ENCODE measurements around the gene DMGDH.

DMGDH gene

DNA sequence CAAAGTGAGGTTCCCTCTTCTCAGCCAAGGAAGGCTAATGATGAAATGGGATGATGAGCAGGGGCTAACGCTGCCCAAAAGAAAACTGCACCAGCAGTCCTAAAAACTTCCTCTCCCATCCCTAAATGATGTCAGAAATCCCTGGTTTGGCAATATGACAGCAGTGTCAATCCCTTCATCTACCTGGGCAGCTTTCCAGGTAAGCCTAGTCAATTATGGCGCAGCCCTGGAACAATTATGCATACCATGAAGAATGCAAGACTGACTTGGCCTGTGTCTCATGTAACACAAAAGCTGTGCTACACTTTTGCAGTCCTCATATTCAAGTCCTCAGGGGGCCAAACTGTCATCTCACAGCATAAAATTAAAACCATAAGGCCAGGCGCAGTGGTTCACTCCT is 7.0 kb downstream of the DMGDH start:
- no peak for DNase-seq (ENCODE audit: low read depth)

- no peak for DNase-seq (ENCODE audit: low read depth)
Observed at GRCh38 chr5:79059674-79060073, 9.8 kb downstream of the DMGDH start.

DNA sequence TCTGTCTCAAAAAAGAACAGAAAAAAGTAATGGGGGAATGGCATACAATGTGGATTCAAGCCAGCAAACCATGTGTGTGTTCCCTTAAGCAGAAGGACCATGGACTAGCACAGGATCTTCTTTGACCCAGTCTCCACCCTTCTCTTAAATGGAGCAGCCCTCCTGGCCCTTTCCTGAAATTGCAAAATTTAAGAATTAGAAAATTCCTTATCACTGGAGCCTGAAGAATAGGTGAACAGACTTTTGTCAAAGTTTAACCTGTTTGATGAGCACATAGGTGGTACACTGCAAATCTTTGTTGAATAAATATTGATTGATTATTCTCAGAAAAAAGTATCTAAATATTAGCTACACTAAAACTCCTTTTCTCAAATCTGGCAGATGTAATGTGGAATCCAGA is 12.6 kb downstream of the DMGDH start:
- no peak for DNase-seq (ENCODE audit: low read depth)

DNA sequence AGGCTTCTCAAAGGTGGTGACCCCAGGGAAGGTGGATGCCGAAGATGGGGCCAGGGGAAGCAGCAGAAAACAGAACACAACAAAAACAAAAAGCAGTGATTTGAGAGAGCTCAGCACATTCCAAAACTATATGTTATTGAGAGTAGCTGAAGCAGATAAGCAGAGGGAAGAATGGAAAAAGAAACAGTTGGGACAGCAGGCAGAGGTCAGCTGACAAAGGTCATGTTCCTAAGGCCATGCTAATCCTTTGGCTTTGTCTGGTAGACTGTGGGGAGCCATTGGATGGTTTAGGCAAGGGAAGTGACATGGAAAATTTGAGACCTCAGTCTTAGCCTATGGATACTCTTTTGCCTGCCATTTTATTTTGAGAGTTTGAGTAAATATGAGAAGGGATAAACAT is 14.5 kb downstream of the DMGDH start:
- no peak for DNase-seq (ENCODE audit: low read depth)

DNA sequence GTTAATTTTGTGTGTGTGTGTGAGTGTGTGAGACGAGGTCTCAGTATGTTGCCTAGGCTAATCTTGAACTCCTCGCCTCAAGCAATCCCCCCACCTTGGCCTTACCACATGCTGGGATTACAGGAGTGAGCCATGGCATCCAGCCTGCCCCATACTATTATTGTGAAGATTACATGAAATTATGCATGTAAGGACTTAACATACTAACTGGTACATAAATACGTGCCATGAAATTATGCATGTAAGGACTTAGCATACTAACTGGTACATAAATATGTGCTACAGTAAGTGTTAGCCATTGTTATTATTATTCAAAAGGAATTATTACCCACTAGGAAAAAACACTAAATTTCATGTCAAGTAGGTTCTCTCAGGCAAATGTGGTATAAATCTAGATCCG is 16.2 kb downstream of the DMGDH start:
- DNase-seq (ENCODE audit: low read depth) = no peak

GRCh38 chr5:79050498-79050897 is 19.0 kb downstream of the DMGDH start:
- DNase-seq (ENCODE audit: low read depth) = no peak

DNA sequence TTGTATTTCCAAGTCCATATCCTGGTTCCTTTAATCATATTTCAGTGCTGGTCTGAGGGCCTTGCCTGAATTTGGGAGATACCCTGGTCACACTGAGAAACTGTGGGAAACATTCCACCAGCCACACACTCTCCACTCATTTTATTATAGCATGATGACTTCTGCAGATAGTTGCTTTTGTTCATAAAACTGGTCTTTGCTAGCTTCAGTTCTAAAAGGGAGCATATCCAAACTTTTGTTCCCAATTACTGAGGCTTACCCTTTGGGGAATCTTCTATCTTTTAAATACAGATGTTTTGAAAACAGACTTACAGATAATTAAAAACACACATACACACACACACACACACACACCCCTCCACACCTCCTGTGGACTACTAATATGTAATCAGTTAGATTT is 21.0 kb downstream of the DMGDH start:
- no peak for DNase-seq (ENCODE audit: low read depth)

- no peak for DNase-seq (ENCODE audit: low read depth)
Observed at GRCh38 chr5:79047199-79047598, 22.3 kb downstream of the DMGDH start.

DNA sequence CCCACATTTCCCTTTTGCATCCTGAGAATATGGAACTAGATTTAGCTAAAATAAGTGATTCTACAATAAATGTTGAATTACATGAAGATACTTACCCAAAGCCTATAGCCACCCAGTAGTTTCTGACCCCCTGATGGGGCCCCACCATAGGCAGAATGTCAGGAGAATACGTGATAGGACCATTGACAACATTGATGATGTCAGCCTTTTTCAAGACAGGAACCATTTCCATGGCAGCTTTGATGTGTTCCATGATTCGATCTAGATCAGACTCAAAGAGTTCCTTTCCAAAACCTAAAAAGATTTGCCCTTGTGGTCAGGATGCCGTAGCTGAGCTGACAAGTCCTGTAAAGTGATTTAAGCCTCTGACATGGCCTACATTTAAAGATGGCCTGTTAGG is 27.3 kb downstream of the DMGDH start:
- DNase-seq (ENCODE audit: low read depth) = no peak

- no peak for DNase-seq (ENCODE audit: low read depth)
Observed at GRCh38 chr5:79036769-79037168, 32.7 kb downstream of the DMGDH start.

DNA sequence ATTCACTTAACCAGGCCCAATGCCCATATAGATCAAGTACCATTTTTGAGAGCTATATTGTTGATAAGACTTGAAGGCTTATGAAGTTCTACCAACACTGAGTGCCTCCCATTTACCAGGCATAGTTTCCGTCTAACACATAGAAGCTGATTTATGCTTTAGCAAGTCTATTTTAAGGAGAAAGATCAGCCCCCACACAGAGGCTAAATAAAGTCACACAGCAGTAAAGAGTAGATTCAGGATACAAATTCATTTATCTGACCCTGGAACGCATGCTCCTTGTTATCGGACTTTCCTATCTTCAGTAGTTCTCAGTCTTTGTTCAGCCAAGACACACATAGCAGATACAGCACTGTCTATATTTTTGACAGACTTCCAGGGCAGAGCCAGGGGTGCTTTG is 34.2 kb downstream of the DMGDH start:
- no peak for DNase-seq (ENCODE audit: low read depth)

GRCh38 chr5:79032782-79033181 is 36.7 kb downstream of the DMGDH start:
- DNase-seq (ENCODE audit: low read depth) = no peak

- DNase-seq (ENCODE audit: low read depth) = no peak
Observed at GRCh38 chr5:79032031-79032695, 37.3 kb downstream of the DMGDH start.

DNA sequence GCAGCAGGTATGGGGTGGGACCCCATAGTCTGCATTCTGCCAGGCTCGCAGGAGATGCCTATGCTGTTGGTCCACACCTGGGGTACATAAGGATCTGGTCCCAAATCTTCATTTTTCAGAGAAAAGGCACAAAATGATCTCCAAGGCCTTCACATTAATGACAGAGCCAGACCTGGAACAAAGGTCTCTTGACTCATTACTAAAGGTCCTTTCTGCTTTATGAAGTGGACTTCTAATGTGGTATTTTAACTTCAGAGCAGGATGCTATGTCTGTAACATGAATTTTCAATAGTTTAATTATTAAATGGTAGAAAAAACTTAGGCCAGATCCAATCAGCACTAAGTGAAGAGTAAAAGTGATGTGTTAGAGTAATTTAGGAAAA is 38.0 kb downstream of the DMGDH start:
- DNase-seq (ENCODE audit: low read depth) = no peak

DNA sequence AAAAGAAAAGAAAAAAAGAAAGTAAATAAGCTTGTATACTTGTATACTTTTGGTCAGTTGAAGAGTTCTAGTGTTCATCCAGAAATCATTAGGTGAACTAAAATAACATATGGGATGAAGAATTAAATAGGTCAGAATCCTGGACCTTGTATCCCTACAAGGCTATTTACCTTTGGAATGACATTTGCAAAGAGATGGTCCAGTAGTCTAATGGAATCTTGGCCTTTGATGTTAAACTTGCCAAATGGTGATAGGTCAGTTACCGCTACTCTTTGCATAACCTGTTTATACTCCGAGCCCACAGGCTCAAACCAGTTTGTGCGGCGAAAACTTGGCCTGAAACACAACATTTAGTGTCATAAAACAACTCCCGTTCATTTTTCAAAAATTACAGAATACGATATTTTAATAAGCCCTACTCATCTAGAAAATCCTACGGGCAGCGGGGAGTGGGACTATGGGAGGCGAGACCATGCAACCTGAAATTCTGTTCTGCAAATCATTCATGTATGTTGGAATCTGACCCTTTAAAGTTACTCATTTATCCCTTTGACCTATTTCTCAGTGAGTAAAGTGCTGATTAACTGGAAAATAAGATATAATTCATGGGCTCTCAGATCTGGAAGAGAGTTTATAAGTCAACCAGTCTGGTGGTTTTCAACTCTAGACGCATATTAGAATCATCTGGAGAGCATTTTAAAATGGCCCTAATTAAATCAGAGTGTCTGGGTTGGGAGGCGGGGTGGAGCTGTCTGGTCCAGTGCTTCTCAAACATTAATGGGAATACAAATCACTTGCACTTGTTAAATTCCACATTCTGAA is 38.6 kb downstream of the DMGDH start:
- no peak for DNase-seq (ENCODE audit: low read depth)

DNA sequence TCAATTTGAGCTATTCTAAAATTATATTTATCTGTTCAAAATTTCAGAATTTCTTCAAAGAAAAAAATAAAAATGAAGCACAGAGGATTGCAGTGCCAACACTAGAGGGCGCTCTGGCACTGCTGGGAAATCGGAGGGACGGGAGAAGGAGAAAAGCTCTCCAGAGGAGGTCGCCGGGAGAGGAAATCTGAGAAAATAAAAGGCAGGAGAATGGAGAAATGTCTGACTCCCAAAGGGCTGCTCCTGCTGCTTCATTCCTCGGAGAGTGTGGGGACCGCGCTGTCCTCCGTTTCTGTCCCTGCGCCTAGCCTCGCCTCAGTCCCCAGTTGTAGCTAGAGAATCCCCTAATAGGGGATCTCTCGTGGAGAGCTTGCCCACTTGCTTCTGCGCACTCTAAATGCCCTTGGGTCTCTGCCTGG is 44.4 kb downstream of the DMGDH start:
- peak; percentile 23 for DNase-seq (ENCODE audit: low read depth)

DNA sequence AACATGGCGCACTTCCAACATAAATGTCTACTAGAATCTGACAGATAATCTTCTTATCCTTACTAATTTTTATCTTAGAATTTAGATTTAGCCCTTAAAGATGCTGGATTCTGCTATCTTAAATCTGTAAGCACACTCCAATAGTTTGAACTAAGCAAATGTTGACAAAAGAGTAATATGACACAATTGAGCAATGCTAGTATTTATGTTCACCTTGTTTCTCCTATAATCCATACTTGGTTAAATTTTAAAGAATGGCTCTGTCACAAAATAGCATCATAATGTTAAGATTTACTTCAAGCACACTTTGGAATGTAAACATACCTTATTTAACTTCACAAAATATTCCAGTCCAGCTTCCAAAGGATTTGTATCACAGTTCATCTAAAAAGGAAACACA is 45.5 kb downstream of the DMGDH start:
- no peak for DNase-seq (ENCODE audit: low read depth)

DNA sequence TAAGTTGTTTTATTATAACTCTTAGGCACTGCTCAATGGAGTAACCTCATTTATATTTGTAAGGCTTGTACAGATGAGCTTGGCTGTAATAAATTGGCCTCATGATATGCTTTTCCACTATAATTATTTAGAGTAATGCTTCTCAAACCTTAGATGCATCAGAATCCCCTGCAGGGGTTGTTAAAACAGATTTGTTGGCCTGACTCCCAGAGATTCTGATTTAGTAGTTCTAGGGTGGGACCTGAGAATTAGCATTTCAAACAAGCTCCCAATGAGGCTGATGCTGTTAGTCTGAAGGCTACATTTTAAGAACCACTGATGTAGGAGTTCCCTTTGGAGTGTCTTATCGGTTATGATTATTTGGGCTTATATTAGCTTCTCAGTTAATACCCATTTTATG is 46.1 kb downstream of the DMGDH start:
- no peak for DNase-seq (ENCODE audit: low read depth)

DNA sequence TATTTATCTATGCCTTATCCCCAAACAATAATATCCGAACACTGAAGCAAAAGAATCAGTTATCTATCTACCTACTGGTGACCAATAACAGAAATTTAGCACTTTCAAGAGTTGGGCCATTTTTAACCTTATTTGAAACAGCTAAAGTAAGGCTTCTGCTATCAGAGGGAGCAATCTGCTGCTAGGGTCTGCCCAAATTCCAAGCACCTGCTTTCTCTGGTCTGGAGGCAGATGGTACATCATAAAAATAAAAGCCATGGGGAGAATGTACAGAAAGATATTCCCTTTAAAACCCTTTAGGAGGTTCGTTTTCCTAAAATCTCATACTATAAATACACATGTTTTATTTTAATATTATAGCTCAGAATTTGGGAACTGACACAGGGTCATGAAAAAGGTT is 46.7 kb downstream of the DMGDH start:
- DNase-seq (ENCODE audit: low read depth) = no peak

GRCh38 chr5:79021753-79022152 is 47.7 kb downstream of the DMGDH start:
- DNase-seq (ENCODE audit: low read depth) = no peak

- no peak for DNase-seq (ENCODE audit: low read depth)
Observed at GRCh38 chr5:79020861-79021561, 48.5 kb downstream of the DMGDH start.

DNA sequence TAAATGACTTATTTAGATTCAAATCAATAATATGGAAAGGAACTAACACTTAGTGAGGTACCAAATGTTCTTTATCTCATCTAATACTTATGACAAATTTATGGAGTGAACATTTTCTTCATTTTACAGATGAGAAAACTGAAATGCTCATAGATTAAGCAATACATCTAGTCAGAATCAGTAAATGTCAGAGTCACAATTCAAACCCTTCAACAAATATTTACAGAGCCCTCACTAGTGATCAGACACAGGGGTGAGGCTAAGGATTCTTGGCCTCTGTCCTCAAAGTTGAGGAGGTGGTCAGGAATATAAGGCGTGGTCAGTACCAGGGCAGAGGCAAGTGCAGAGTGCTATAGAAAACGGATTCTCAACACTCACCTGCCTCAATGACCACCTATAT is 54.8 kb downstream of the DMGDH start:
- no peak for DNase-seq (ENCODE audit: low read depth)

DNA sequence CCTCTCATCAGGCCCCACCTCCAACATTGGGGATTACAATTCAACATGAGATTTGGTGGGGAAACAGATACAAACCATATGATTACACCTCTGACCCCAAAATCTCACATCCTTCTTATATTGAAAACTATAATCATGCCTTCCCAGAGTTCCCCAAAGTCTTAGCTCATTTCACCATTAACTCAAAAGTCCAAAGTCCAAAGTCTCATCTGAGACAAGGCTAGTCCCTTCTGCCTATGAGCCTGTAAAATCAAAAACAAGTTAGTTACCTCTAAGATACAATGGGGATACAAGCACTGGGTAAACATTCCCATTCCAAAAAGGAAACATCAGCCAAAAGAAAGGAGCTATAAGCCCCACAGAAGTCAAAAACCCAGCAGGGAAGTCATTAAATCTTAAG is 57.6 kb downstream of the DMGDH start:
- no peak for DNase-seq (ENCODE audit: low read depth)
